OCI-LY3 (cell line): ENCODE results near the gene PRR27.

Source experiments
- H2AFZ ChIP-seq: fragments of 200-600, 300-600 bp; shearing (Covaris generic); 2 replicates; pipeline ENCODE4 v1.6.0; 2014; ENCODE audit warnings: antibody characterized with exemption, low read depth, low read length
- H3K27ac ChIP-seq: fragments of 200-600, 300-600 bp; sonication (generic); 2 replicates; pipeline ENCODE4 v1.5.1; 2014; ENCODE audit warnings: mild to moderate bottlenecking, low read length, moderate library complexity, mixed read lengths
- H3K27me3 ChIP-seq: fragments of 200-600, 300-600 bp; sonication (generic); 2 replicates; pipeline ENCODE4 v1.6.1; 2014; ENCODE audit warnings: low read depth, low read length, mixed read lengths
- H3K36me3 ChIP-seq: fragments of 200-600, 300-600 bp; sonication (generic); replicated peaks from 2 replicates; pipeline ENCODE3; 2014; ENCODE audit warnings: low read depth, low read length, mixed read lengths
- H3K4me1 ChIP-seq: fragments of 300-600, 200-600 bp; sonication (generic); 2 replicates; pipeline ENCODE4 v1.6.1; 2014; ENCODE audit warnings: low read length, mixed read lengths
- H3K4me2 ChIP-seq: fragments of 200-600, 300-600 bp; sonication (generic); 2 replicates; pipeline ENCODE4 v1.6.1; 2014; ENCODE audit warnings: low read length, mixed read lengths
- H3K4me3 ChIP-seq: fragments of 300-600, 200-600 bp; sonication (generic); 2 replicates; pipeline ENCODE4 v1.5.1; 2014; ENCODE audit warnings: antibody characterized with exemption, mild to moderate bottlenecking, low read length, moderate library complexity
- H3K79me2 ChIP-seq: fragments of 300-600, 200-600 bp; shearing (Covaris generic); 2 replicates; pipeline ENCODE4 v1.6.1; 2014; ENCODE audit warnings: mild to moderate bottlenecking, low read length, mixed read lengths
- H3K9ac ChIP-seq: fragments of 300-600, 200-600 bp; shearing (Covaris generic); 2 replicates; pipeline ENCODE4 v1.6.0; 2014; ENCODE audit warnings: mild to moderate bottlenecking, low read length, moderate library complexity
- H3K9me3 ChIP-seq: fragments of 200-600, 300-600 bp; shearing (Covaris generic); 2 replicates; pipeline ENCODE4 v1.6.1; 2014; ENCODE audit warnings: low read length, mixed read lengths; ENCODE audit not compliant: insufficient read depth
- H4K20me1 ChIP-seq: fragments of 200-600, 300-600 bp; sonication (generic); 2 replicates; pipeline ENCODE4 v1.6.1; 2016; ENCODE audit warnings: low read length, mixed read lengths; ENCODE audit not compliant: insufficient read depth
- CTCF ChIP-seq: fragments of 200-600, 300-600 bp; sonication (generic); IDR thresholded peaks from 2 replicates; pipeline ENCODE4 v1.5.1; 2014; ENCODE audit warnings: antibody characterized with exemption, low read length, low read depth
- EZH2phosphoT487 ChIP-seq: fragments of 200-600 bp; shearing (Covaris generic); IDR thresholded peaks from 2 replicates; pipeline ENCODE4 v1.6.1; 2018; ENCODE audit warnings: antibody characterized with exemption, mixed run types, low read depth

PRR27 gene

GRCh38 chr4:70152088-70152487 is 1.9 kb upstream of the PRR27 start:
- Histone ChIP-seq H3K9me3 (no peaks in the 10 kb centered on the region), H3K4me3 (no peak overlapping the region), H3K36me3 (no peaks in the 10 kb centered on the region), H4K20me1 (no peaks in the 10 kb centered on the region), H3K27me3 (no peaks in the 10 kb centered on the region), H3K4me1 (no peaks in the 10 kb centered on the region), H2AFZ (no peak overlapping the region), H3K79me2 (no peaks in the 10 kb centered on the region), H3K27ac (no peak overlapping the region), H3K4me2 (no peak overlapping the region), H3K9ac (no peak overlapping the region)
- TF ChIP-seq EZH2phosphoT487 = no peak
- no peak for TF ChIP-seq CTCF

GRCh38 chr4:70158576-70158975 is 4.5 kb downstream of the PRR27 start:
- Histone ChIP-seq H3K79me2 (no peaks in the 10 kb centered on the region), H3K27ac (no peak overlapping the region), H3K4me2 (no peak overlapping the region), H3K4me3 (no peak overlapping the region), H3K27me3 (no peaks in the 10 kb centered on the region), H3K4me1 (no peaks in the 10 kb centered on the region), H2AFZ (no peak overlapping the region), H3K36me3 (no peaks in the 10 kb centered on the region), H3K9me3 (no peaks in the 10 kb centered on the region), H3K9ac (no peak overlapping the region), H4K20me1 (no peaks in the 10 kb centered on the region)
- no peak for TF ChIP-seq CTCF
- no peak for TF ChIP-seq EZH2phosphoT487

- Histone ChIP-seq H2AFZ (no peak overlapping the region), H3K36me3 (no peaks in the 10 kb centered on the region), H3K4me3 (no peak overlapping the region), H3K9ac (no peak overlapping the region), H3K4me1 (no peaks in the 10 kb centered on the region), H3K4me2 (no peak overlapping the region), H3K79me2 (no peaks in the 10 kb centered on the region), H3K27ac (no peak overlapping the region), H3K27me3 (no peaks in the 10 kb centered on the region), H4K20me1 (no peaks in the 10 kb centered on the region), H3K9me3 (no peaks in the 10 kb centered on the region)
- TF ChIP-seq CTCF (no peak), EZH2phosphoT487 (no peak)
Observed at GRCh38 chr4:70177090-70177489, 23.1 kb downstream of the PRR27 start.

GRCh38 chr4:70178075-70178660 is 24.1 kb downstream of the PRR27 start:
- TF ChIP-seq EZH2phosphoT487 = no peak
- no peak for TF ChIP-seq CTCF
- Histone ChIP-seq H3K4me1 (no peaks in the 10 kb centered on the region), H3K4me3 (no peak overlapping the region), H3K9ac (no peak overlapping the region), H3K27ac (no peak overlapping the region), H3K79me2 (no peaks in the 10 kb centered on the region), H3K9me3 (no peaks in the 10 kb centered on the region), H4K20me1 (no peaks in the 10 kb centered on the region), H3K4me2 (no peak overlapping the region), H2AFZ (no peak overlapping the region), H3K36me3 (no peaks in the 10 kb centered on the region), H3K27me3 (no peaks in the 10 kb centered on the region)
